Keratinocyte (primary cell): Measurements from ENCODE around the gene PNP. TPM values are rescaled to one million over a fixed set of nuclear protein-coding genes. Genes with fewer than 3 reads are reported as not detected.

Experiments used
- DNase-seq: peaks from one replicate; pipeline ENCODE4 v3.0.0-alpha.2; 2011; ENCODE audit warnings: low read depth, missing footprints, low spot score
- FAIRE-seq: peaks from 2 replicates; lab custom pipeline; 2011; peaks lifted over from hg19 to GRCh38; lab: Jason Lieb, UNC
- H2AFZ ChIP-seq: 2 replicates; pipeline ENCODE4 v1.6.0; 2012; ENCODE audit warnings: low read length, control low read depth, inconsistent platforms; ENCODE audit not compliant: control insufficient read depth
- H3K27ac ChIP-seq: 2 replicates; pipeline ENCODE4 v1.5.1; 2011; ENCODE audit warnings: low read length; ENCODE audit not compliant: control insufficient read depth, insufficient read depth
- H3K27me3 ChIP-seq: 3 replicates; pipeline ENCODE4 v1.6.0; 2011; ENCODE audit warnings: low read length; ENCODE audit not compliant: control insufficient read depth, insufficient read depth; ENCODE audit errors: extremely low read depth
- H3K36me3 ChIP-seq, 2 experiments: 2 replicates in 1 of 2; 3 replicates in 1 of 2; pipeline ENCODE4 v1.5.1; 2011; ENCODE audit warnings: low read length in 2 of 2, mild to moderate bottlenecking in 1 of 2; ENCODE audit not compliant: control insufficient read depth in 2 of 2, insufficient read depth in 2 of 2; ENCODE audit errors: extremely low read depth in 1 of 2
- H3K4me1 ChIP-seq: 3 replicates; pipeline ENCODE4 v1.5.1; 2011; ENCODE audit warnings: low read length; ENCODE audit not compliant: control insufficient read depth, insufficient read depth; ENCODE audit errors: extremely low read depth
- H3K4me2 ChIP-seq: 3 replicates; pipeline ENCODE4 v1.6.0; 2011; ENCODE audit warnings: low read depth, low read length; ENCODE audit not compliant: control insufficient read depth, insufficient read depth; ENCODE audit errors: extremely low read depth
- H3K4me3 ChIP-seq, 3 experiments: fragments of 200-600 bp in 1 of 3; sonication (generic) in 1 of 3; 2 replicates in 2 of 3; 3 replicates in 1 of 3; pipeline ENCODE4 v1.5.1; 2011 to 2016; ENCODE audit warnings: low read length in 3 of 3, mild to moderate bottlenecking in 3 of 3, control low read depth in 2 of 3, inconsistent platforms in 1 of 3, low read depth in 1 of 3, mixed read lengths in 1 of 3, mixed run types in 1 of 3, moderate library complexity in 1 of 3; ENCODE audit not compliant: control insufficient read depth in 2 of 3, insufficient read depth in 2 of 3; ENCODE audit errors: extremely low read depth in 1 of 3
- H3K79me2 ChIP-seq: 2 replicates; pipeline ENCODE4 v1.6.0; 2012; ENCODE audit warnings: low read length; ENCODE audit not compliant: control insufficient read depth, insufficient read depth
- H3K9ac ChIP-seq: 3 replicates; pipeline ENCODE4 v1.6.0; 2011; ENCODE audit warnings: low read length; ENCODE audit not compliant: control insufficient read depth, insufficient read depth; ENCODE audit errors: extremely low read depth
- H3K9me1 ChIP-seq: 3 replicates; pipeline ENCODE4 v1.6.0; 2011; ENCODE audit warnings: low read length; ENCODE audit not compliant: control insufficient read depth, insufficient read depth; ENCODE audit errors: extremely low read depth
- H3K9me3 ChIP-seq: 2 replicates; pipeline ENCODE4 v1.5.1; 2012; ENCODE audit warnings: low read depth, low read length; ENCODE audit not compliant: control insufficient read depth
- H4K20me1 ChIP-seq: 3 replicates; pipeline ENCODE4 v1.6.0; 2011; ENCODE audit warnings: low read length; ENCODE audit not compliant: control insufficient read depth, insufficient read depth; ENCODE audit errors: extremely low read depth
- CTCF ChIP-seq, 3 experiments: IDR thresholded peaks in 1 of 3; conservative IDR thresholded peaks in 1 of 3; optimal IDR thresholded peaks in 1 of 3; 2 replicates in 2 of 3; 3 replicates in 1 of 3; pipeline versions ENCODE3 to v1.5.1; 2011; ENCODE audit warnings: low read length in 3 of 3, mild to moderate bottlenecking in 3 of 3, moderate library complexity in 2 of 3, control low read depth in 1 of 3, inconsistent platforms in 1 of 3; ENCODE audit not compliant: insufficient read depth in 2 of 3; ENCODE audit errors: extremely low read depth in 1 of 3
- EZH2 ChIP-seq: IDR thresholded peaks from one replicate; pipeline ENCODE4 v1.6.1; 2012; ENCODE audit warnings: inconsistent platforms, mild to moderate bottlenecking, low read length, moderate library complexity
- dilution Hi-C: fragments of 300-500 bp; cut with MboI; formaldehyde crosslinking; loops from one replicate; pipeline ENCODE4 v1.7.0; 2020; ENCODE audit warnings: low sequenced_read_pairs; ENCODE audit not compliant: extremely low pct_ligation_motif_present
- polyA plus RNA-seq, 5 experiments: library from polyadenylated mRNA; depleted of rRNA in 3 of 5; stranded (reverse) in 3 of 5; stranded (forward) in 1 of 5; unstranded in 1 of 5; fragments of >200 nt; gene quantifications; 1 replicate in 1 of 5; 2 replicates in 3 of 5; 3 replicates in 1 of 5; pipeline versions ENCODE4 v1.2.1 to v1.2.3, GENCODE V29; 2011 to 2012; ENCODE audit warnings: missing spikeins in 2 of 5, low read depth in 1 of 5, low replicate concordance in 1 of 5

PNP gene
- polyA plus RNA-seq, 1 donor (not counting 4 experiments of a cell fraction or from before 2014, with no cell fraction given) = 325 TPM

GRCh38 chr14:20476776-20477175 lies 7.6 kb downstream of the PNP start:
- Histone ChIP-seq H3K27ac (no peak overlapping the region), H3K27me3 (no peaks in the 10 kb centered on the region), H3K4me3 (no peak overlapping the region), H3K4me1 (peaks cover 24% of the 10 kb centered on the region), H3K4me2 (no peak overlapping the region), H3K9me1 (peaks cover 4% of the 10 kb centered on the region), H4K20me1 (peaks cover 10% of the 10 kb centered on the region), H2AFZ (no peak overlapping the region), H3K9me3 (no peaks in the 10 kb centered on the region), H3K79me2 (peaks cover 26% of the 10 kb centered on the region), H3K9ac (no peak overlapping the region), H3K36me3 (peaks cover 31 to 62% of the 10 kb centered on the region in 2 experiments)
- no peak for TF ChIP-seq CTCF (optimal IDR thresholded peaks at IDR 0.05 in 1 of 3, IDR thresholded peaks at IDR 0.05 in 1 of 3, conservative IDR thresholded peaks at IDR 0.05 in 1 of 3; ENCODE audit: extremely low read depth in 1 of 3, insufficient read depth in 2 of 3, low read length in 3 of 3)
- TF ChIP-seq EZH2 = no peak
- DNase-seq (no peak), FAIRE-seq (no peak)
- dilution Hi-C loops = no loop called here

DNA sequence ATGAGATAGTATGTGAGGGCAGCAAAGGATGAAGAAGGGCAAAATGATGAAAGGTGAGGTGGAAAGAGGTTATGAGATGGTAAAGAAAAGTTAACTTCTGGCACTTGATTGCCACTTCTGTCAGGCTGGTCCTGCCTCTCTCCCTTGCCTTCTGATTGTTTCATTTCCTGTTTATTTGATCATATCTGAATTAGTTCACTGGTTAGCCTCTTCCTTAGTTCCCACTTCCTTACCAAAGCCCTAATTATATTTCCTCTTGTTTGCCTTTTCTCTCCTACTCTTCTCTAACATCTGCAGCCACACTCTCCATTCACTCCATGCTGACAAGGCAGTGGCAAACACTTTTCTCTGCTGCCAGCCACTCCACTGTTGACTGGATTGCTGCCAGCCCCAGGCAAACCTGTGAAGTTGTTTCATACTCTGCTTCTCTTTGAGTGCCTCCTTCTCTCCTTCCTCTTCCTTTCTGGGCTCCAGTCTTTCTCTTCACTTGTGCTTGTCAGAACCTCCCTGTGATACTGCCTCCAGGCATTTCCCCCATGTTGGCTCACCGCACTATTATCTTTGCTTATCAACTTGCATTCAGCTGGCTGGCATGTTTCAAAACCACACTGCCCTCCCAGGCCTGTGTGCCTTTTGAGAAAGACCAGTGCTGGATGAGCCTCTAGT lies 8.1 kb downstream of the PNP start:
- TF ChIP-seq CTCF (optimal IDR thresholded peaks at IDR 0.05 in 1 of 3, IDR thresholded peaks at IDR 0.05 in 1 of 3, conservative IDR thresholded peaks at IDR 0.05 in 1 of 3; ENCODE audit: extremely low read depth in 1 of 3, insufficient read depth in 2 of 3, low read length in 3 of 3) (no peak), EZH2 (no peak)
- H3K36me3 ChIP-seq = peaks cover 28 to 57% of the 10 kb centered on the region in 2 experiments

More for the DNA sequence above, 8.1 kb downstream of the PNP start:
- H3K9me3 ChIP-seq = no peaks in the 10 kb centered on the region
- H3K79me2 ChIP-seq = peaks cover 20% of the 10 kb centered on the region
- FAIRE-seq (peak; percentile 20), DNase-seq (no peak)
- no peak overlapping the region for H3K9ac ChIP-seq
- H3K4me2 ChIP-seq = no peak overlapping the region
- peak overlapping the region; percentile 10 for H3K27ac ChIP-seq
- H3K27me3 ChIP-seq = no peaks in the 10 kb centered on the region
- H2AFZ ChIP-seq = no peak overlapping the region
- peaks cover 18% of the 10 kb centered on the region for H3K4me1 ChIP-seq
- H3K4me3 ChIP-seq = no peak overlapping the region
- peaks cover 4% of the 10 kb centered on the region for H3K9me1 ChIP-seq
- dilution Hi-C loops = no loop called here
- H4K20me1 ChIP-seq = peaks cover 7% of the 10 kb centered on the region
